ENCODE measurements around the gene CLCN6. TPM values are rescaled to one million over a fixed set of nuclear protein-coding genes. Genes with fewer than 3 reads are reported as not detected.
A peak's percentile ranks its signal among the peaks of the same experiment; 100 is the strongest.

CLCN6 gene
- total RNA-seq, 1 experiment from 2014 or later: 30.4 TPM

DNA sequence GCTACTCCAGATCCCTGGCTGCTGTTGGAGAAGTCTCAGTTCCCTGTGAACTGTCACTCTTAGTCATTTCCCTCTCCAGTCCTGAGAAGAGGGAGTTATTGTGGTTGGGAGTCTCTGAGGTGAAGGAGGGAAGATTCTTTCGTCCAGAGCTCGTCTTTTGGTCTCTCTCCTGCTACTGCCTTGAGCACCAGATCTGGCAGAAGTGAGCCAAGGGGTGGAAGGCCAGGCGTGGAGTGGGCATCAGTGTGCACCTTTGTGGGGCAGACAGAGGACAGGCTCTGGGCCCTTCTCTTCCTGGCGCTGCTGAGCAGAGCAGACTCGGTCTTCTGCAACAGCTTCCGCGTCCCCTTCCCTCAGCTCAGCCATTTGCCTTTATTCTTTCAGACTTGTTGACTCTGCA lies 19.1 kb downstream of the CLCN6 start:
- H3K4me3 ChIP-seq (ENCODE audit: low read depth, low read length): no peak overlapping the region
- H3K36me3 Mint-ChIP-seq (ENCODE audit: insufficient read depth, unreplicated experiment): peaks cover 57% of the 10 kb centered on the region
- TF ChIP-seq, protein P1, sequence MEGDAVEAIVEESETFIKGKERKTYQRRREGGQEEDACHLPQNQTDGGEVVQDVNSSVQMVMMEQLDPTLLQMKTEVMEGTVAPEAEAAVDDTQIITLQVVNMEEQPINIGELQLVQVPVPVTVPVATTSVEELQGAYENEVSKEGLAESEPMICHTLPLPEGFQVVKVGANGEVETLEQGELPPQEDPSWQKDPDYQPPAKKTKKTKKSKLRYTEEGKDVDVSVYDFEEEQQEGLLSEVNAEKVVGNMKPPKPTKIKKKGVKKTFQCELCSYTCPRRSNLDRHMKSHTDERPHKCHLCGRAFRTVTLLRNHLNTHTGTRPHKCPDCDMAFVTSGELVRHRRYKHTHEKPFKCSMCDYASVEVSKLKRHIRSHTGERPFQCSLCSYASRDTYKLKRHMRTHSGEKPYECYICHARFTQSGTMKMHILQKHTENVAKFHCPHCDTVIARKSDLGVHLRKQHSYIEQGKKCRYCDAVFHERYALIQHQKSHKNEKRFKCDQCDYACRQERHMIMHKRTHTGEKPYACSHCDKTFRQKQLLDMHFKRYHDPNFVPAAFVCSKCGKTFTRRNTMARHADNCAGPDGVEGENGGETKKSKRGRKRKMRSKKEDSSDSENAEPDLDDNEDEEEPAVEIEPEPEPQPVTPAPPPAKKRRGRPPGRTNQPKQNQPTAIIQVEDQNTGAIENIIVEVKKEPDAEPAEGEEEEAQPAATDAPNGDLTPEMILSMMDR (IDR thresholded peaks at IDR 0.05; ENCODE audit: insufficient read depth in 1 of 2, low read depth in 1 of 2, low read length in 1 of 2, severe bottlenecking in 1 of 2, unreplicated experiment in 1 of 2): no peak

GRCh38 chr1:11826946-11827345 lies 21.0 kb downstream of the CLCN6 start:
- Mint-ChIP-seq H3K27me3 (ENCODE audit: insufficient read depth, unreplicated experiment) (no peaks in the 10 kb centered on the region), H3K9me3 (ENCODE audit: unreplicated experiment) (no peaks in the 10 kb centered on the region), H3K4me3 (ENCODE audit: unreplicated experiment) (no peak overlapping the region), H3K4me1 (ENCODE audit: low read depth, unreplicated experiment) (no peaks in the 10 kb centered on the region), H3K27ac (ENCODE audit: unreplicated experiment) (no peak overlapping the region), H3K36me3 (ENCODE audit: insufficient read depth, unreplicated experiment) (peaks cover 53% of the 10 kb centered on the region)
- TF ChIP-seq, protein P1 (IDR thresholded peaks at IDR 0.05; ENCODE audit: insufficient read depth in 1 of 2, low read depth in 1 of 2, low read length in 1 of 2, severe bottlenecking in 1 of 2, unreplicated experiment in 1 of 2): no peak
- POLR2A ChIA-PET: no interaction called here
- intact Hi-C loops (cut with micrococcal nuclease; ENCODE audit: unreplicated experiment): no loop called here
- H3K9me3 ChIP-seq: no peaks in the 10 kb centered on the region
- H3K36me3 ChIP-seq (ENCODE audit: control insufficient read depth, insufficient read depth, low read length): peaks cover 2% of the 10 kb centered on the region
- no TSS peak for BruUV-seq (replicated peaks)
- CTCF ChIA-PET: no interaction called here
- no peak overlapping the region for H3K4me3 ChIP-seq (ENCODE audit: low read depth, low read length)
- no peaks in the 10 kb centered on the region for H3K27me3 ChIP-seq (replicated peaks; ENCODE audit: control insufficient read depth, insufficient read depth, low read length)
- H3K4me1 ChIP-seq: no peaks in the 10 kb centered on the region
- DNase-seq: no peak

More for the DNA sequence above, 19.1 kb downstream of the CLCN6 start:
- DNase-seq: no peak
- no peaks in the 10 kb centered on the region for H3K9me3 Mint-ChIP-seq (ENCODE audit: unreplicated experiment)
- no TSS peak for BruUV-seq (replicated peaks)
- no peaks in the 10 kb centered on the region for H3K9me3 ChIP-seq
- no peak overlapping the region for H3K27ac Mint-ChIP-seq (ENCODE audit: unreplicated experiment)
- CTCF ChIA-PET: interaction anchor here (0.7 kb wide), 1 partner anchor 13 kb away, joined by 3 read pairs; no protein-coding TSS in a partner anchor
- H3K4me1 Mint-ChIP-seq (ENCODE audit: low read depth, unreplicated experiment): peaks cover 6% of the 10 kb centered on the region
- H3K4me3 Mint-ChIP-seq (ENCODE audit: unreplicated experiment): no peak overlapping the region
- H3K27me3 Mint-ChIP-seq (ENCODE audit: insufficient read depth, unreplicated experiment): no peaks in the 10 kb centered on the region
- intact Hi-C loops (cut with micrococcal nuclease; ENCODE audit: unreplicated experiment): no loop called here
- H3K36me3 ChIP-seq (ENCODE audit: control insufficient read depth, insufficient read depth, low read length): peaks cover 2% of the 10 kb centered on the region
- POLR2A ChIA-PET: no interaction called here
- no peaks in the 10 kb centered on the region for H3K27me3 ChIP-seq (replicated peaks; ENCODE audit: control insufficient read depth, insufficient read depth, low read length)
- peaks cover 6% of the 10 kb centered on the region; the same call in 1 of the 2 replicates for H3K4me1 ChIP-seq

DNA sequence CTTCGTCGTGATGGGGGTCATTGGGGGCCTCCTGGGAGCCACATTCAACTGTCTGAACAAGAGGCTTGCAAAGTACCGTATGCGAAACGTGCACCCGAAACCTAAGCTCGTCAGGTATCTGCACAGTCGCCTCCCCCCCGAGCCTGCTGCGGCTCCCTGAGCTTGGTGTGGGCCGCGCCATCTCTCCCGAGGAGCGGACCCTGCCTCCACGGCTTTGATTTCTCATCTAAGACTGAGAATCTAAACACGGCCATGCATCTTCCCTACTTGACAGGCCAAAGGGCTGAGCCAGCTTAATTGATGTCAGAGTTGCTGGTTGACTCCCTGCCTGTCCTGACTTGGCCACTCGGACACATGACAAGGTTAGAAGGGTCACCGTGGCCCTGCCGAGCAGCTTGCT lies 22.5 kb downstream of the CLCN6 start:
- no peak overlapping the region for H3K4me3 Mint-ChIP-seq (ENCODE audit: unreplicated experiment)

More for the DNA sequence above, 22.5 kb downstream of the CLCN6 start:
- Histone ChIP-seq H3K4me3 (ENCODE audit: low read depth, low read length) (no peak overlapping the region), H3K9me3 (no peaks in the 10 kb centered on the region), H3K36me3 (ENCODE audit: control insufficient read depth, insufficient read depth, low read length) (peaks cover 2% of the 10 kb centered on the region), H3K27me3 (replicated peaks; ENCODE audit: control insufficient read depth, insufficient read depth, low read length) (no peaks in the 10 kb centered on the region), H3K4me1 (no peaks in the 10 kb centered on the region)
- H3K27ac Mint-ChIP-seq (ENCODE audit: unreplicated experiment): peak overlapping the region; percentile 42
- no peaks in the 10 kb centered on the region for H3K27me3 Mint-ChIP-seq (ENCODE audit: insufficient read depth, unreplicated experiment)
- POLR2A ChIA-PET: no interaction called here
- DNase-seq: no peak
- no peaks in the 10 kb centered on the region for H3K9me3 Mint-ChIP-seq (ENCODE audit: unreplicated experiment)
- CTCF ChIA-PET: no interaction called here
- H3K36me3 Mint-ChIP-seq (ENCODE audit: insufficient read depth, unreplicated experiment): peaks cover 61% of the 10 kb centered on the region
- no TSS peak for BruUV-seq (replicated peaks)
- intact Hi-C loops (cut with micrococcal nuclease; ENCODE audit: unreplicated experiment): no loop called here
- TF ChIP-seq, protein P1 (IDR thresholded peaks at IDR 0.05; ENCODE audit: insufficient read depth in 1 of 2, low read depth in 1 of 2, low read length in 1 of 2, severe bottlenecking in 1 of 2, unreplicated experiment in 1 of 2): no peak
- no peaks in the 10 kb centered on the region for H3K4me1 Mint-ChIP-seq (ENCODE audit: low read depth, unreplicated experiment)

Data from Caco-2 (cell line).